Heart left ventricle (tissue), 16 donors: Measurements from ENCODE around the gene DNAI7. TPM values are rescaled to one million over a fixed set of nuclear protein-coding genes. Genes with fewer than 3 reads are reported as not detected.

Experiments
- ATAC-seq, 4 donors: fragments of 200-7000 bp; cut with Tn5 transposase; one replicate each; pipeline ENCODE4 v1.9.1; 2020 to 2022; ENCODE audit warnings: moderate library complexity in 4 of 4, mild to moderate bottlenecking in 3 of 4, moderate number of reproducible peaks in 1 of 4
- DNase-seq, 5 donors: peaks; one replicate each; pipeline ENCODE4 v3.0.0-alpha.2; 2020
- H3K27ac ChIP-seq, 12 donors: fragments of 200-600 bp; sonication (generic) in 4 of 12; one replicate each; pipeline versions ENCODE4 v1.5.0 to v1.8.0; 2016 to 2022; ENCODE audit warnings: mild to moderate bottlenecking in 2 of 12
- H3K27me3 ChIP-seq, 9 donors: fragments of 200-600 bp; sonication (generic) in 2 of 9; one replicate each; pipeline versions ENCODE4 v1.5.1 to v1.8.0; 2016 to 2022; ENCODE audit warnings: mild to moderate bottlenecking in 3 of 9
- H3K36me3 ChIP-seq, 9 donors: fragments of 200-600 bp; sonication (generic) in 2 of 9; one replicate each; pipeline versions ENCODE4 v1.5.0 to v1.8.0; 2018 to 2022; ENCODE audit warnings: mild to moderate bottlenecking in 2 of 9
- H3K4me1 ChIP-seq, 12 donors: fragments of 200-600 bp; sonication (generic) in 4 of 12; one replicate each; pipeline versions ENCODE4 v1.5.0 to v1.8.0; 2016 to 2022; ENCODE audit warnings: mild to moderate bottlenecking in 3 of 12
- H3K4me3 ChIP-seq, 12 donors: fragments of 200-600 bp; sonication (generic) in 4 of 12; one replicate each; pipeline versions ENCODE4 v1.5.0 to v1.8.0; 2017 to 2022; ENCODE audit warnings: mild to moderate bottlenecking in 9 of 12, moderate library complexity in 4 of 12
- H3K9me3 ChIP-seq, 12 donors: fragments of 200-600 bp; sonication (generic) in 4 of 12; one replicate each; pipeline versions ENCODE4 v1.5.0 to v1.8.0; 2016 to 2022; ENCODE audit warnings: mild to moderate bottlenecking in 1 of 12
- CTCF ChIP-seq, 12 donors: fragments of 200-600 bp; sonication (generic) in 4 of 12; IDR thresholded peaks; one replicate each; pipeline versions ENCODE4 v1.5.0 to v1.8.0; 2018 to 2022; ENCODE audit warnings: antibody characterized with exemption in 12 of 12, mild to moderate bottlenecking in 5 of 12
- POLR2A ChIP-seq, 2 donors: fragments of 450-650 bp; IDR thresholded peaks; one replicate each; pipeline ENCODE4 v1.6.1; 2017; ENCODE audit warnings: antibody characterized with exemption in 2 of 2, mild to moderate bottlenecking in 2 of 2, moderate library complexity in 2 of 2
- WGBS, 4 donors: extraction: QIAGEN DNeasy Blood & Tissue Kit in 2 of 4; methylation state at CpG; one replicate each; pipeline versions ENCODE4 v1.1.5 to v1.1.7; 2013 to 2018; 5-methylcytosine and 5-hydroxymethylcytosine counted together
- intact Hi-C, 10 donors: fragments of 100-400 bp; cut with DNase I; formaldehyde crosslinking; loops; one replicate each; pipeline versions ENCODE4 v1.11.1 to v1.14.2; 2022
- polyA plus RNA-seq, 2 donors: library from polyadenylated mRNA; stranded (reverse); fragments of 200-250 nt; gene quantifications; one replicate each; pipeline ENCODE4 v1.2.3, GENCODE V29; 2013
- total RNA-seq, 9 donors: library from RNA; depleted of rRNA in 2 of 9; stranded (reverse); fragments of >200 nt in 2 of 9; fragmentation: NEBNext Ultra II Directional in 3 of 9; extraction: Animal tissue kit (Norgen Biotek cat#: 25700) in 3 of 9; gene quantifications; one replicate each; pipeline versions ENCODE4 v1.1.0 to v1.2.4, GENCODE V29; 2016 to 2023
- donor health status: ischemic (EF 13 %, LVEDD 7.1; RV severe dilation, severe dysfunction).
- donor health status: healthy with polysubstance abuse.
- donor health status: DM: no; HTN: yes; CAD: no.
- donor health status: DM: no; HTN: no; CAD: no.
- donor health status: ischemic (EF 25% LVEDD 6.9; RV normal size, moderate dysfunction).
- donor health status: ischemic (EF 25% LVEDD 5.7; RV mildly dilated, moderate dysfunction).
- donor health status: healthy.
- donor health status: DM: yes; HTN: yes; CAD: no.
- donor health status: ischemic (EF 35%, LVEDD 5.7; RV mildly dilated, moderate dysfunction).
- donor health status: nonischemic (EF 11% LVEDD 7.7; RV severe dilation, severe dysfunction).
- donor health status: DM: yes; HTN: yes; CAD: no.
- donor health status: PGD.
- donor health status: ischemic (EF 29% LVEDD 5.4; RV normal size, mild dysfunction).
- donor health status: nonischemic (EF 23%, LVEDD 6.1; RV moderate dilation, normal function).

Gene DNAI7
- total and polyA plus RNA-seq, 11 donors = 0.10 to 1.9 (median 0.78) TPM; not detected in 1

DNA sequence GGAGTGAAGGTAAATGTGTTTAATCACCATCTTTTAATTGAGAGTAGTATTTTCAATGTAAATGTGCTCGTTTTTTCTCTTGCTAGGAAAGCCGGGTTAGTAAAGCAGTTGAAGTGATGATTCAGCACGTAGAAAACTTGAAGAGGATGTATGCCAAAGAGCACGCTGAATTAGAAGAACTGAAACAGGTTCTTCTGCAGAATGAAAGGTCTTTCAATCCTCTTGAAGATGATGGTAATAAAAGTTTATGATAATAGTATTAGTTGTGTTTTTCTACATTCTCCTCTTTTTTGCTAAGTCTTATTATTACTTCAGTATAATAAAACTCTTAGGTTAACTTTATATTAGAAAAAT is 93.9 kb downstream of the DNAI7 start:
- Histone ChIP-seq H3K4me1 (peaks cover 0 to 4% (median 0%) of the 10 kb centered on the region in 12 donors), H3K4me3 (no peak overlapping the region), H3K36me3 (peaks cover 0 to 39% (median 10%) of the 10 kb centered on the region in 9 donors), H3K27me3 (no peaks in the 10 kb centered on the region), H3K9me3 (no peaks in the 10 kb centered on the region), H3K27ac (no peak overlapping the region)
- TF ChIP-seq POLR2A (IDR thresholded peaks at IDR 0.05) (no peak), CTCF (IDR thresholded peaks at IDR 0.05) (no peak)
- ATAC-seq (no peak), DNase-seq (no peak)
- 81 to 87% (median 81%) methylated on average over 4 of the region's 4 CpGs for WGBS, 4 donors
- intact Hi-C loops = no loop called here

DNA sequence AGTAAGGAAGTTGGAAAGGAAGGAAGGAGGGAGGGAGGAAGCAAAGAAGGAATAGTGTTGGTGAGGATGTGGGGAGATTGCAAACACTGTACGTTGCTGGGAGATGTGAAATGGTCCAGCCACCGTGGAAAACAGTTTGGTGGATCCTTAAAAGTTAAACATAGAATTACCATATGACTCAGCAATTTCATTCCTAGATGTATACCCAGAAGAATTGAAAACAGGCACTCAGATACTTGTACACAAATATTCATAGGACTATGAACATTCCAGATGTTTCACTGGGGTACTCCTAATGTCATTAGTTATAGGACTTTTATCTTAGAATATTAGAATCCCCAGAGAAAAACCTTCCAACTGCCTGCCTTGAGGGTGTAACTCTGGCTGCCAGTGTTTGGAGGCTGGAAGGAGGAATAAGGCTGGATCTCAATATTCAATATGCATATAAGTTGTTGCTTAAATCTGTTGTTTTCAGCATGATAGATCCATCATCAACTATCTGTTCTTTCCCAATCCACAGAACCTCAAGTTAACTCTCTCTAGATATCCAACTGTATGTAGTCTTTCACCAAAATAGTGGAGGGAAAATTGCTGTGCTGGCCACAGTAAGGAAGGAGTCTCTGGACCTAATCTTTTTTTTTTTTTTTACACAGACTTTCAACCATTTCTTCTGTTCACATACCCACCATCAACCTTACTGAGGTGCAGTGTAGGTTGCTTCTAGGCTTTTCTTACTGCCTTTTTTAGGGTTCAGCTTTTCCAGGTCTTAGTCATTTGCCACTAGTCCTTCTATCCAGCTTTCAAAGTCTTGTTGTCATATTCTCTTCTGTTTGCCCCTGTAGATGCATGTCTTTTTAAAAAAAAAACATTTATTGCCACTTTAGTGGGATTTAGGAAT is 94.5 kb downstream of the DNAI7 start:
- ATAC-seq (no peak), DNase-seq (no peak)
- H3K36me3 ChIP-seq = peaks cover 0 to 42% (median 10%) of the 10 kb centered on the region in 9 donors
- no peak overlapping the region for H3K4me3 ChIP-seq
- TF ChIP-seq POLR2A (IDR thresholded peaks at IDR 0.05) = no peak
- TF ChIP-seq CTCF (IDR thresholded peaks at IDR 0.05) = no peak
- H3K27ac ChIP-seq = no peak overlapping the region
- no peaks in the 10 kb centered on the region for H3K27me3 ChIP-seq
- intact Hi-C loops = no loop called here
- H3K4me1 ChIP-seq = peaks cover 0 to 4% (median 0%) of the 10 kb centered on the region in 12 donors
- H3K9me3 ChIP-seq = no peaks in the 10 kb centered on the region
- WGBS, 4 donors = 44 to 65% (median 64%) methylated on average over 2 of the region's 2 CpGs

DNA sequence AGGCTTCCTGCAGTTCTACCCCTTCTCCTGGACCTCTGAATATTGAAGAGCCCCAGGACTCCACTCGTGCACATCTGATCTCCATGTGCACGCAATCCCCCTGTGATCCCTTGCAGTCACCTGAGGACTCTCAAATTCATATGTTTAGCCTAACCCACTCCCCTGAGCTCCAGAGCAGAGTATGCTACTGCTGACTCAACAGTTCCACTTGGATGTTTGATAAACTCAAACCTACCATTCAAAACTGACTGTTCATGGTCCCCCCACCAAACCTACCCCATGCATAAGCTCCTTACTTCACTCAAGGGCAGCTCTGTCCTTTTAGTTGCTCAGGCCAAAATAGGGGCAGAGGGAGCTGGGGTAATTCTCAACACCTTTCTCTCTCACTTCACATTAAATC is 96.0 kb downstream of the DNAI7 start:
- Histone ChIP-seq H3K4me3 (no peak overlapping the region), H3K9me3 (peaks cover 0 to 9% (median 2%) of the 10 kb centered on the region in 12 donors), H3K27ac (no peak overlapping the region), H3K27me3 (no peaks in the 10 kb centered on the region), H3K4me1 (peaks cover 0 to 4% (median 0%) of the 10 kb centered on the region in 12 donors), H3K36me3 (peaks cover 0 to 39% (median 10%) of the 10 kb centered on the region in 9 donors)
- no peak for ATAC-seq
- TF ChIP-seq POLR2A (IDR thresholded peaks at IDR 0.05) (no peak), CTCF (IDR thresholded peaks at IDR 0.05) (no peak)
- 88 to 97% (median 92%) methylated on average over 2 of the region's 2 CpGs for WGBS, 4 donors
- DNase-seq = no peak
- intact Hi-C loops = no loop called here

DNA sequence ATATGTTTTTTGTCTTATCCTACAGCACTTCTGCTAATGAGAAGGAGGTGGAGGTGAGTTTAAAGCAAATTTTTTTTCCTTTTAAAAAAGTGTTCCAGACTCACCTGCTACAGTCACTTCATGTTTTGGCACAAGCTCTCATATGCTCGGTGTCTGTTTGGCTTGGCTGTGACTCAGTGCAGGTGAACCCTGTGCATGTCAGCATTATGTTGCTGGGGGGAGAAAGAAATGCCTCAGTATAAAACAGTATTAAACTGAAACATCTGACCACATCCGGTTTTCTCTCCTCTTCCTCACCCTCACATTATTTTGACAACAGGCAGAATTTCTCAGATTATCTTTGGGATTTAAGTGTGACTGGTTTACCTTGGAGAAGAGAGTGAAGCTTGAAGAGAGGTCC is 105.2 kb downstream of the DNAI7 start:
- ATAC-seq (no peak), DNase-seq (no peak)
- H3K4me3 ChIP-seq = no peak overlapping the region
- H3K27me3 ChIP-seq = no peaks in the 10 kb centered on the region
- H3K9me3 ChIP-seq = peaks cover 0 to 14% (median 4%) of the 10 kb centered on the region in 12 donors
- WGBS, 4 donors = 60 to 77% (median 69%) methylated on average over 2 of the region's 2 CpGs
- intact Hi-C loops = no loop called here
- peaks cover 0 to 15% (median 0%) of the 10 kb centered on the region in 12 donors for H3K4me1 ChIP-seq
- TF ChIP-seq CTCF (IDR thresholded peaks at IDR 0.05) (no peak), POLR2A (IDR thresholded peaks at IDR 0.05) (no peak)
- H3K36me3 ChIP-seq = peaks cover 0 to 17% (median 0%) of the 10 kb centered on the region in 9 donors
- no peak overlapping the region for H3K27ac ChIP-seq
